Measurements from ENCODE around the gene ZBTB5. TPM values are rescaled to one million over a fixed set of nuclear protein-coding genes. Genes with fewer than 3 reads are reported as not detected.

Gene ZBTB5
- total and polyA plus RNA-seq, 9 of the 15 experiments (the other 6 are each of a cell fraction or from before 2014, with no cell fraction given), result 2.3 to 43.2 (median 15.5) TPM

GRCh38 chr9:37464006-37464405 is 1.2 kb downstream of the ZBTB5 start:
- Histone ChIP-seq H3K27ac (ENCODE audit: extremely low read depth, low read depth, low read length) (peak overlapping the region; percentile 95; the same call in 2 of the 3 replicates), H3K79me2 (ENCODE audit: control insufficient read depth, insufficient read depth, low read length) (peaks cover 53% of the 10 kb centered on the region), H3K4me3 (peak overlapping the region; percentile 65), H3K9me3 (replicated peaks; ENCODE audit: control insufficient read depth, insufficient read depth, low read depth, low read length) (no peaks in the 10 kb centered on the region), H3K36me3 (ENCODE audit: control insufficient read depth, insufficient read depth, low read length) (peaks cover 10% of the 10 kb centered on the region; the same call in 1 of the 3 replicates), H3K4me1 (replicated peaks in 1 of 2; ENCODE audit: control insufficient read depth in 2 of 2, insufficient read depth in 2 of 2, low read length in 2 of 2) (peaks cover 16 to 28% of the 10 kb centered on the region in 2 experiments), H4K20me1 (replicated peaks; ENCODE audit: control insufficient read depth, insufficient read depth, low read length) (no peaks in the 10 kb centered on the region), H3K4me2 (ENCODE audit: insufficient read depth, low read length) (peak overlapping the region; percentile 91), H3K9me1 (ENCODE audit: control insufficient read depth, insufficient read depth, low read length) (no peaks in the 10 kb centered on the region), H3K9ac (ENCODE audit: insufficient read depth in 1 of 2, low read depth in 2 of 2, low read length in 2 of 2) (peak overlapping the region in 1 of 2 experiments; percentile 89; a peak in 3 of 4 replicates), H3K27me3 (ENCODE audit: control insufficient read depth in 2 of 2, insufficient read depth in 2 of 2, low read length in 2 of 2) (no peaks in the 10 kb centered on the region), H2AFZ (ENCODE audit: low read depth, low read length) (no peak overlapping the region)
- no TSS peak for BruUV-seq (replicated peaks)
- intact Hi-C loops (cut with micrococcal nuclease), result no loop called here
- in situ Hi-C loops (cut with MboI), result no loop called here
- FAIRE-seq (no peak), DNase-seq (ENCODE audit: extremely low read depth in 1 of 4, low spot score in 3 of 4) (no peak), ATAC-seq (no peak)
- WGBS (ENCODE audit: insufficient coverage, low coverage, missing lambda C conversion rate), result 7% methylated on average over 3 of the region's 3 CpGs
- TF ChIP-seq KHSRP (IDR thresholded peaks at IDR 0.05) (0 out of 2 replicates have a peak, but pooled peaks have one; percentile 8), NFIX (CRISPR knock-in tag; IDR thresholded peaks at IDR 0.05; ENCODE audit: low read depth) (no peak)
- ChIA-PET POLR2A (interaction anchor here (0.6 to 6.0 kb wide), 4 partner anchors 12 to 643 kb away, joined by 3 to 65 read pairs (median 4); no protein-coding TSS in a partner anchor), CTCF (ENCODE audit: low intra/inter-chr PET ratio) (interaction anchor here (0.6 kb wide), 1 partner anchor 9 kb away, joined by 6 read pairs; no protein-coding TSS in a partner anchor)

DNA sequence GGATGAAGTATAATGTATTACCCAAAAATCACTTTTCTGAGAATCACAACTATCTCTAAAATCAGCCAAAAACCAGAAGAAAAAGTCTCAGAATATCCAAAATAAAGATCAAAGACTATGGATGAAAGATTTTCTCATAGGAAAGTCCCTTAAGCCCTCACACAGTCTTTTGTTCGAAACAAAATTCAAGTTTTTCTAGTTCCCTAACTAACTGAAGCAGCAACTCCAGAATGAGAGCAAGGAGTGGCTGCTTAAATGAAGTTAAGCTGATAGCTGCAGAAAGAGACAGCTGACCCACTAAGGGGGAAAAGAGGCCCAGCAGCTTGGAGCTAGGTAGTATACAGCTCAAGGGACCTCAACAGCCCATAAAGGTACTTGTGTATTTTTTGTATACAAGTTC is 8.4 kb downstream of the ZBTB5 start:
- Histone ChIP-seq H4K20me1 (replicated peaks; ENCODE audit: control insufficient read depth, insufficient read depth, low read length) (peaks cover 11% of the 10 kb centered on the region), H3K9ac (ENCODE audit: insufficient read depth in 1 of 2, low read depth in 2 of 2, low read length in 2 of 2) (no peak overlapping the region), H3K27ac (ENCODE audit: extremely low read depth, low read depth, low read length) (no peak overlapping the region), H3K79me2 (ENCODE audit: control insufficient read depth, insufficient read depth, low read length) (peaks cover 90% of the 10 kb centered on the region), H3K4me1 (replicated peaks in 1 of 2; ENCODE audit: control insufficient read depth in 2 of 2, insufficient read depth in 2 of 2, low read length in 2 of 2) (peaks cover 2 to 4% of the 10 kb centered on the region in 2 experiments; a peak in 3 of 5 replicates), H3K4me3 (no peak overlapping the region), H3K27me3 (ENCODE audit: control insufficient read depth in 2 of 2, insufficient read depth in 2 of 2, low read length in 2 of 2) (no peaks in the 10 kb centered on the region), H2AFZ (ENCODE audit: low read depth, low read length) (no peak overlapping the region), H3K4me2 (ENCODE audit: insufficient read depth, low read length) (no peak overlapping the region), H3K36me3 (ENCODE audit: control insufficient read depth, insufficient read depth, low read length) (peaks cover 9% of the 10 kb centered on the region; the same call in 1 of the 3 replicates), H3K9me3 (replicated peaks; ENCODE audit: control insufficient read depth, insufficient read depth, low read depth, low read length) (0 out of 2 replicates have a peak, but pooled peaks cover 2% of the 10 kb centered on the region), H3K9me1 (ENCODE audit: control insufficient read depth, insufficient read depth, low read length) (no peaks in the 10 kb centered on the region)
- no peak for DNase-seq (ENCODE audit: extremely low read depth in 1 of 4, low spot score in 3 of 4)
- POLR2A ChIA-PET, result interaction anchor here (0.9 to 1.2 kb wide), 3 partner anchors 10 to 23 kb away, joined by 3 to 6 read pairs (median 5); no protein-coding TSS in a partner anchor
- intact Hi-C loops (cut with micrococcal nuclease) (no loop called here), in situ Hi-C loops (cut with MboI) (no loop called here)
- BruUV-seq (replicated peaks), result no TSS peak
- FAIRE-seq, result no peak
- CTCF ChIA-PET (ENCODE audit: low intra/inter-chr PET ratio), result no interaction called here
- WGBS (ENCODE audit: insufficient coverage, low coverage, missing lambda C conversion rate), result 100% methylated on average over 1 of the region's 1 CpG
- ATAC-seq, result no peak
- TF ChIP-seq PKNOX1 (IDR thresholded peaks at IDR 0.05) (no peak), MCM3 (IDR thresholded peaks at IDR 0.05) (no peak), CLOCK (CRISPR knock-in tag; IDR thresholded peaks at IDR 0.05; ENCODE audit: borderline replicate concordance) (no peak)

All from K562 (cell line).